ENCODE data around the gene TBCD.

GRCh38 chr17:82806645-82807044, 54.8 kb downstream of the TBCD start:
- no peak for TF ChIP-seq CTCF (conservative IDR thresholded peaks at IDR 0.05 in 1 of 2, IDR thresholded peaks at IDR 0.05 in 1 of 2; ENCODE audit: extremely low read depth in 1 of 2, insufficient read depth in 1 of 2, low read depth in 1 of 2, low read length in 2 of 2)
- TF ChIP-seq EZH2 (IDR thresholded peaks at IDR 0.05; ENCODE audit: borderline replicate concordance, low read length): no peak

Data from mammary epithelial cell (primary cell).